Parathyroid adenoma (tissue), 2 donors: ENCODE results near the gene RNF220.

ENCODE experiments used
- H2AFZ ChIP-seq: fragments of 300-600 bp; sonication (generic); one replicate; pipeline ENCODE4 v1.7.0; 2017; ENCODE audit warnings: antibody characterized with exemption, mild to moderate bottlenecking
- H3K27ac ChIP-seq: fragments of 300-600 bp; sonication (generic); one replicate; pipeline ENCODE4 v1.7.0; 2017
- H3K27me3 ChIP-seq: fragments of 300-600 bp; sonication (generic); one replicate; pipeline ENCODE4 v1.7.0; 2017; ENCODE audit warnings: low read length; ENCODE audit not compliant: control insufficient read depth, insufficient read depth
- H3K36me3 ChIP-seq: fragments of 300-600 bp; sonication (generic); one replicate; pipeline ENCODE4 v1.7.0; 2017; ENCODE audit warnings: low read length; ENCODE audit not compliant: control insufficient read depth, insufficient read depth
- H3K4me1 ChIP-seq: fragments of 300-600 bp; sonication (generic); one replicate; pipeline ENCODE4 v1.7.0; 2017; ENCODE audit warnings: control low read depth
- H3K4me2 ChIP-seq: fragments of 300-600 bp; sonication (generic); one replicate; pipeline ENCODE4 v1.7.0; 2017; ENCODE audit warnings: low read length
- H3K4me3 ChIP-seq: fragments of 300-600 bp; sonication (generic); one replicate; pipeline ENCODE4 v1.7.0; 2017; ENCODE audit warnings: low read depth, low read length
- H3K79me2 ChIP-seq: fragments of 300-600 bp; sonication (generic); one replicate; pipeline ENCODE4 v1.7.0; 2017; ENCODE audit warnings: control low read depth
- H3K9ac ChIP-seq: fragments of 300-600 bp; sonication (generic); one replicate; pipeline ENCODE4 v1.7.0; 2017; ENCODE audit warnings: mild to moderate bottlenecking
- H3K9me3 ChIP-seq: fragments of 300-600 bp; sonication (generic); one replicate; pipeline ENCODE4 v1.7.0; 2017; ENCODE audit warnings: low read length; ENCODE audit not compliant: control insufficient read depth
- CTCF ChIP-seq: fragments of 300-600 bp; sonication (generic); IDR thresholded peaks from one replicate; pipeline ENCODE4 v1.7.0; 2017; ENCODE audit warnings: antibody characterized with exemption, mild to moderate bottlenecking
- donor health status: primary hyperparathyroidism.

Gene RNF220

GRCh38 chr1:44565833-44566232 lies 160.8 kb downstream of the RNF220 start:
- Histone ChIP-seq H3K27me3 (no peaks in the 10 kb centered on the region), H3K9me3 (no peaks in the 10 kb centered on the region), H3K36me3 (no peaks in the 10 kb centered on the region), H3K4me3 (no peak overlapping the region), H3K4me2 (no peak overlapping the region), H3K9ac (no peak overlapping the region), H2AFZ (no peak overlapping the region), H3K79me2 (no peaks in the 10 kb centered on the region), H3K27ac (no peak overlapping the region), H3K4me1 (no peaks in the 10 kb centered on the region)
- no peak for TF ChIP-seq CTCF

GRCh38 chr1:44566281-44567046 lies 161.4 kb downstream of the RNF220 start:
- Histone ChIP-seq H3K36me3 (no peaks in the 10 kb centered on the region), H3K4me3 (no peak overlapping the region), H3K9ac (no peak overlapping the region), H3K79me2 (no peaks in the 10 kb centered on the region), H3K4me1 (no peaks in the 10 kb centered on the region), H3K27ac (no peak overlapping the region), H2AFZ (no peak overlapping the region), H3K9me3 (no peaks in the 10 kb centered on the region), H3K27me3 (no peaks in the 10 kb centered on the region), H3K4me2 (no peak overlapping the region)
- TF ChIP-seq CTCF: no peak

GRCh38 chr1:44568128-44568900 lies 163.3 kb downstream of the RNF220 start:
- no peak overlapping the region for H3K9ac ChIP-seq
- H3K79me2 ChIP-seq: no peaks in the 10 kb centered on the region
- no peak overlapping the region for H2AFZ ChIP-seq
- H3K4me1 ChIP-seq: no peaks in the 10 kb centered on the region
- H3K36me3 ChIP-seq: no peaks in the 10 kb centered on the region
- no peak overlapping the region for H3K4me2 ChIP-seq
- no peaks in the 10 kb centered on the region for H3K27me3 ChIP-seq
- TF ChIP-seq CTCF: no peak
- H3K9me3 ChIP-seq: no peaks in the 10 kb centered on the region
- no peak overlapping the region for H3K4me3 ChIP-seq
- H3K27ac ChIP-seq: no peak overlapping the region

GRCh38 chr1:44569491-44569890 lies 164.4 kb downstream of the RNF220 start:
- Histone ChIP-seq H3K36me3 (no peaks in the 10 kb centered on the region), H2AFZ (no peak overlapping the region), H3K4me1 (no peaks in the 10 kb centered on the region), H3K9ac (no peak overlapping the region), H3K27me3 (no peaks in the 10 kb centered on the region), H3K9me3 (no peaks in the 10 kb centered on the region), H3K27ac (no peak overlapping the region), H3K79me2 (no peaks in the 10 kb centered on the region), H3K4me3 (no peak overlapping the region), H3K4me2 (no peak overlapping the region)
- no peak for TF ChIP-seq CTCF
